SHP77 treated with DMSO at 0.1 percent for 48 hours (cell line): ENCODE measurements around the gene ZSCAN18.
"Not testable (repeated sequence)": the region's sequence is repeated elsewhere in the genome, so short reads cannot be mapped to it uniquely, and the experiment has no call there.

Source experiments
- DNase-seq: peaks from one replicate; lab custom pipeline; 2025; lab: John Stamatoyannopoulos, UW

Gene ZSCAN18

GRCh38 chr19:58097781-58098681 is at the start of gene ZSCAN18:
Gene ZSCAN18 (minus strand): TSS chr19:58098231. CDS start chr19:58090267, 7,964 bp downstream.
- DNase-seq = peak; percentile 75

GRCh38 chr19:58147475-58147874 is 49.4 kb upstream of the ZSCAN18 start:
- not testable (repeated sequence) for DNase-seq

GRCh38 chr19:58145849-58146248 is 47.8 kb upstream of the ZSCAN18 start:
- no peak for DNase-seq

- DNase-seq = no peak
Measured at GRCh38 chr19:58134244-58134643, 36.2 kb upstream of the ZSCAN18 start.

- no peak for DNase-seq
Measured at GRCh38 chr19:58129284-58129683, 31.3 kb upstream of the ZSCAN18 start.

- DNase-seq = no peak
Measured at GRCh38 chr19:58128041-58128685, 30.1 kb upstream of the ZSCAN18 start.

- DNase-seq = no peak
Measured at GRCh38 chr19:58123354-58123753, 25.3 kb upstream of the ZSCAN18 start.

GRCh38 chr19:58118979-58119733 is 21.1 kb upstream of the ZSCAN18 start:
- no peak for DNase-seq

- no peak for DNase-seq
Measured at GRCh38 chr19:58117841-58118575, 20.0 kb upstream of the ZSCAN18 start.

- DNase-seq = no peak
Measured at GRCh38 chr19:58108546-58108817, 10.5 kb upstream of the ZSCAN18 start.

GRCh38 chr19:58107778-58108545 is 9.9 kb upstream of the ZSCAN18 start:
- DNase-seq = no peak

GRCh38 chr19:58098682-58098998 is 609 bp upstream of the ZSCAN18 start:
- no peak for DNase-seq

GRCh38 chr19:58097349-58097748 is 682 bp downstream of the ZSCAN18 start:
- no peak for DNase-seq

- no peak for DNase-seq
Measured at GRCh38 chr19:58096884-58097283, 1.1 kb downstream of the ZSCAN18 start.

- no peak for DNase-seq
Measured at GRCh38 chr19:58095328-58095727, 2.7 kb downstream of the ZSCAN18 start.

GRCh38 chr19:58093071-58093470 is 5.0 kb downstream of the ZSCAN18 start:
- DNase-seq = no peak

- DNase-seq = no peak
Measured at GRCh38 chr19:58091251-58091995, 6.6 kb downstream of the ZSCAN18 start.

GRCh38 chr19:58089846-58090245 is 8.2 kb downstream of the ZSCAN18 start:
- DNase-seq = no peak

- DNase-seq = no peak
Measured at GRCh38 chr19:58088521-58089052, 9.4 kb downstream of the ZSCAN18 start.
